ENCODE data around the gene NEK4. TPM values are rescaled to one million over a fixed set of nuclear protein-coding genes. Genes with fewer than 3 reads are reported as not detected.

Gene NEK4
- total and polyA plus RNA-seq, 2 of the 13 experiments (the other 11 are each of a cell fraction or from before 2014, with no cell fraction given), result 16.5 to 38.0 TPM

DNA sequence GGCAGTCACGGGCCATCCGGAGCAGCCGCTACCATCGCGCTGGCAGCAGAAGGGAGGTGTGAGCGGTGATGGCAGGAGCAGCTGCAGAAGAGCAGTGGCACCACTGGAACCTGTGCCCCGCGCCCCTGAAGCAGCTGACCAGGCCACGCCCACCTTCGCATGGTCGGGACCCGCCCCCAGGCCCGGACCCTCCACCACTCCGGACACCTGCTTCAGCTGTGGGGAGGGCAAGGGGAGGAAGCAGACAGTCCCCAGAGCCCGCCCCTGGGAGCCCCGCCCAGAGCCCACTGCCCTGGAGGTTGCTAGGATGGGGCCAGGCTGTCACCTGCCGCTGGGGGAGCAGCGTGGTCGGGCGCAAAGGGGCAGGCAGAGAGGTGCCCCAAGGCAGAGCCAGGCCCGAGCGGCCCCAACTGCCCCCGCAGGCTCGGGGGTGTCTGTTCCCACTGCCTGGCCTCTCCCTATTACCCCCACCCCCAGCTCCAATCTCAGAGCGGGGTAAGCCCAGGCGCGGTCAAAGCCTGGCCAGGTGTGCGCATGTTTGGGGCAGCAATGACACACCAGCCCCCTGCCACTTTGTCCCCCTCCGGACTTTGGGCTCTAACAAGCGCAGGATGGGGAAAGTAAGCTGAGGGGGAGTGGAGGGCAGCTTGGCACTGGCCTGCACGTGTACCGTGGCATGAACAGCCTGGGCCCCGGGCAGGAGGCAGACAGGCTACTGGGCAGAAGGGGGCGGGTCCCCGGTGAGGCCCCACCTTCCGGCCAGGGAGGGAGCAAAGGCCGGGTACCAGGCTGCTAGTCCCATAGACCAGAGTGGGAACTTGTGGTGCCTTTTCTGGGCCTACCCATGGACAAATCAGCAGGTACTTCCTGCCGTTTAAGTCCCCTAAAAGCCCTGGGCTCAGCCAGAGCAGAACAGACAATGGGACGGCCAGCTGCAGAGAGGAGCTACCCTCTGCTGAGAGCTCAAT, 56.1 kb downstream of the NEK4 start (continued):
- TF ChIP-seq PRDM10 (CRISPR knock-in tag; IDR thresholded peaks at IDR 0.05; ENCODE audit: low read depth), result no peak
- TF ChIP-seq PHF5A (CRISPR knock-in tag; IDR thresholded peaks at IDR 0.05; ENCODE audit: low read depth, unreplicated experiment), result no peak
- TF ChIP-seq, protein P1, sequence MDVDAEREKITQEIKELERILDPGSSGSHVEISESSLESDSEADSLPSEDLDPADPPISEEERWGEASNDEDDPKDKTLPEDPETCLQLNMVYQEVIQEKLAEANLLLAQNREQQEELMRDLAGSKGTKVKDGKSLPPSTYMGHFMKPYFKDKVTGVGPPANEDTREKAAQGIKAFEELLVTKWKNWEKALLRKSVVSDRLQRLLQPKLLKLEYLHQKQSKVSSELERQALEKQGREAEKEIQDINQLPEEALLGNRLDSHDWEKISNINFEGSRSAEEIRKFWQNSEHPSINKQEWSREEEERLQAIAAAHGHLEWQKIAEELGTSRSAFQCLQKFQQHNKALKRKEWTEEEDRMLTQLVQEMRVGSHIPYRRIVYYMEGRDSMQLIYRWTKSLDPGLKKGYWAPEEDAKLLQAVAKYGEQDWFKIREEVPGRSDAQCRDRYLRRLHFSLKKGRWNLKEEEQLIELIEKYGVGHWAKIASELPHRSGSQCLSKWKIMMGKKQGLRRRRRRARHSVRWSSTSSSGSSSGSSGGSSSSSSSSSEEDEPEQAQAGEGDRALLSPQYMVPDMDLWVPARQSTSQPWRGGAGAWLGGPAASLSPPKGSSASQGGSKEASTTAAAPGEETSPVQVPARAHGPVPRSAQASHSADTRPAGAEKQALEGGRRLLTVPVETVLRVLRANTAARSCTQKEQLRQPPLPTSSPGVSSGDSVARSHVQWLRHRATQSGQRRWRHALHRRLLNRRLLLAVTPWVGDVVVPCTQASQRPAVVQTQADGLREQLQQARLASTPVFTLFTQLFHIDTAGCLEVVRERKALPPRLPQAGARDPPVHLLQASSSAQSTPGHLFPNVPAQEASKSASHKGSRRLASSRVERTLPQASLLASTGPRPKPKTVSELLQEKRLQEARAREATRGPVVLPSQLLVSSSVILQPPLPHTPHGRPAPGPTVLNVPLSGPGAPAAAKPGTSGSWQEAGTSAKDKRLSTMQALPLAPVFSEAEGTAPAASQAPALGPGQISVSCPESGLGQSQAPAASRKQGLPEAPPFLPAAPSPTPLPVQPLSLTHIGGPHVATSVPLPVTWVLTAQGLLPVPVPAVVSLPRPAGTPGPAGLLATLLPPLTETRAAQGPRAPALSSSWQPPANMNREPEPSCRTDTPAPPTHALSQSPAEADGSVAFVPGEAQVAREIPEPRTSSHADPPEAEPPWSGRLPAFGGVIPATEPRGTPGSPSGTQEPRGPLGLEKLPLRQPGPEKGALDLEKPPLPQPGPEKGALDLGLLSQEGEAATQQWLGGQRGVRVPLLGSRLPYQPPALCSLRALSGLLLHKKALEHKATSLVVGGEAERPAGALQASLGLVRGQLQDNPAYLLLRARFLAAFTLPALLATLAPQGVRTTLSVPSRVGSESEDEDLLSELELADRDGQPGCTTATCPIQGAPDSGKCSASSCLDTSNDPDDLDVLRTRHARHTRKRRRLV (CRISPR knock-in tag; IDR thresholded peaks at IDR 0.05), result no peak

Data from HepG2 (cell line).